H9 (cell line): ENCODE results near the gene PRSS38. TPM values are rescaled to one million over a fixed set of nuclear protein-coding genes. Genes with fewer than 3 reads are reported as not detected.

Experiments
- DNase-seq: peaks from one replicate; pipeline ENCODE4 v3.0.0-alpha.2; 2017
- H2AFZ ChIP-seq: one replicate; pipeline ENCODE4 v1.6.1; 2013; ENCODE audit warnings: mild to moderate bottlenecking, low read length, control low read depth, moderate library complexity
- H2AK5ac ChIP-seq: 2 replicates; pipeline ENCODE4 v1.6.1; 2013; ENCODE audit warnings: low read length, control low read depth, mixed read lengths; ENCODE audit not compliant: insufficient read length
- H2BK120ac ChIP-seq: one replicate; pipeline ENCODE4 v1.6.1; 2013; ENCODE audit warnings: low read depth, mild to moderate bottlenecking, low read length, control low read depth, inconsistent platforms; ENCODE audit not compliant: poor library complexity, severe bottlenecking
- H2BK12ac ChIP-seq: 2 replicates; pipeline ENCODE4 v1.6.1; 2013; ENCODE audit warnings: low read length, control low read depth, mixed read lengths, low read depth; ENCODE audit not compliant: insufficient read length
- H2BK15ac ChIP-seq: 2 replicates; pipeline ENCODE4 v1.6.1; 2013; ENCODE audit warnings: low read depth, low read length, control low read depth
- H2BK20ac ChIP-seq: one replicate; pipeline ENCODE4 v1.6.1; 2013; ENCODE audit warnings: low read depth, mild to moderate bottlenecking, low read length, control low read depth, inconsistent platforms; ENCODE audit not compliant: poor library complexity, severe bottlenecking
- H2BK5ac ChIP-seq: 2 replicates; pipeline ENCODE4 v1.6.1; 2013; ENCODE audit warnings: low read length, control low read depth, mixed read lengths; ENCODE audit not compliant: insufficient read length
- H3K14ac ChIP-seq: 2 replicates; pipeline ENCODE4 v1.6.1; 2013; ENCODE audit warnings: low read length, control low read depth; ENCODE audit not compliant: insufficient read depth
- H3K18ac ChIP-seq: 2 replicates; pipeline ENCODE4 v1.6.1; 2013; ENCODE audit warnings: low read depth, mild to moderate bottlenecking, mixed read lengths, low read length, control low read depth; ENCODE audit not compliant: insufficient read length
- H3K23ac ChIP-seq: 2 replicates; pipeline ENCODE4 v1.6.1; 2013; ENCODE audit warnings: low read length, control low read depth, mixed read lengths, low read depth; ENCODE audit not compliant: insufficient read length
- H3K23me2 ChIP-seq: 2 replicates; pipeline ENCODE4 v1.6.1; 2013; ENCODE audit warnings: low read depth, mild to moderate bottlenecking, mixed read lengths, low read length, control low read depth; ENCODE audit not compliant: insufficient read length, poor library complexity, severe bottlenecking
- H3K27ac ChIP-seq: 2 replicates; pipeline ENCODE4 v1.5.1; 2013; ENCODE audit warnings: low read length, control low read depth, mixed read lengths, low read depth; ENCODE audit not compliant: insufficient read length
- H3K27me3 ChIP-seq: 2 replicates; pipeline ENCODE4 v1.6.1; 2013; ENCODE audit warnings: low read length, control low read depth, inconsistent platforms; ENCODE audit not compliant: insufficient read depth
- H3K4ac ChIP-seq: 2 replicates; pipeline ENCODE4 v1.6.1; 2013; ENCODE audit warnings: low read depth, mild to moderate bottlenecking, control low read depth, inconsistent platforms, low read length, moderate library complexity
- H3K4me1 ChIP-seq: 2 replicates; pipeline ENCODE4 v1.6.1; 2013; ENCODE audit warnings: low read length, control low read depth, inconsistent platforms; ENCODE audit not compliant: insufficient read depth
- H3K4me2 ChIP-seq: 2 replicates; pipeline ENCODE4 v1.6.1; 2013; ENCODE audit warnings: low read length, control low read depth, mixed read lengths; ENCODE audit not compliant: insufficient read length, insufficient read depth
- H3K56ac ChIP-seq: 2 replicates; pipeline ENCODE4 v1.6.1; 2013; ENCODE audit warnings: low read depth, mild to moderate bottlenecking, mixed read lengths, low read length, control low read depth; ENCODE audit not compliant: insufficient read length
- H3K79me1 ChIP-seq: 2 replicates; pipeline ENCODE4 v1.6.1; 2013; ENCODE audit warnings: low read depth, mild to moderate bottlenecking, moderate library complexity, low read length, control low read depth, inconsistent platforms; ENCODE audit not compliant: insufficient read depth, poor library complexity, severe bottlenecking
- H3K79me2 ChIP-seq: 2 replicates; pipeline ENCODE4 v1.6.1; 2013; ENCODE audit warnings: low read length, control low read depth, inconsistent platforms; ENCODE audit not compliant: insufficient read depth
- H3K9ac ChIP-seq: 2 replicates; pipeline ENCODE4 v1.6.1; 2013; ENCODE audit warnings: low read length, control low read depth, mixed read lengths; ENCODE audit not compliant: insufficient read length; ENCODE audit errors: extremely low read depth
- H3K9me3 ChIP-seq: one replicate; pipeline ENCODE4 v1.6.1; 2013; ENCODE audit warnings: low read depth, low read length, inconsistent platforms; ENCODE audit not compliant: control insufficient read depth
- H3T11ph ChIP-seq: one replicate; pipeline ENCODE4 v1.6.1; 2013; ENCODE audit warnings: mild to moderate bottlenecking, low read length, control low read depth, inconsistent platforms
- H4K20me1 ChIP-seq: one replicate; pipeline ENCODE4 v1.6.1; 2013; ENCODE audit not compliant: control insufficient read depth, insufficient read length, insufficient read depth
- H4K5ac ChIP-seq: 2 replicates; pipeline ENCODE4 v1.6.1; 2013; ENCODE audit warnings: low read depth, mild to moderate bottlenecking, mixed read lengths, low read length, control low read depth; ENCODE audit not compliant: insufficient read length
- H4K8ac ChIP-seq: replicated peaks from 2 replicates; pipeline ENCODE4 v1.6.1; 2013; ENCODE audit warnings: low read length, control low read depth, mixed read lengths, low read depth; ENCODE audit not compliant: insufficient read length
- H4K91ac ChIP-seq: 2 replicates; pipeline ENCODE4 v1.6.1; 2013; ENCODE audit warnings: low read depth, mild to moderate bottlenecking, moderate library complexity, mixed read lengths, low read length, control low read depth; ENCODE audit not compliant: insufficient read length
- H3K27ac Mint-ChIP-seq, 3 experiments: 2 replicates in 2 of 3; 3 replicates in 1 of 3; pipeline ENCODE4 v1.8.0; 2020 to 2021; ENCODE audit warnings: mixed read lengths in 3 of 3, mild to moderate bottlenecking in 1 of 3, moderate library complexity in 1 of 3
- H3K27me3 Mint-ChIP-seq: 2 replicates; pipeline ENCODE4 v1.8.0; 2021; ENCODE audit warnings: low read depth, mild to moderate bottlenecking, moderate library complexity, mixed read lengths
- H3K36me3 Mint-ChIP-seq, 3 experiments: 2 replicates in 2 of 3; 3 replicates in 1 of 3; pipeline ENCODE4 v1.8.0; 2020 to 2021; ENCODE audit warnings: low read depth in 3 of 3, mixed read lengths in 3 of 3; ENCODE audit not compliant: insufficient read depth in 1 of 3
- H3K4me1 Mint-ChIP-seq, 2 experiments: 2 replicates each; pipeline ENCODE4 v1.8.0; 2020; ENCODE audit warnings: mixed read lengths in 2 of 2
- H3K4me3 Mint-ChIP-seq, 2 experiments: 2 replicates in 1 of 2; 3 replicates in 1 of 2; pipeline ENCODE4 v1.8.0; 2020 to 2021; ENCODE audit warnings: mild to moderate bottlenecking in 2 of 2, mixed read lengths in 2 of 2, moderate library complexity in 1 of 2
- H3K9me3 Mint-ChIP-seq, 2 experiments: 2 replicates in 1 of 2; 3 replicates in 1 of 2; pipeline ENCODE4 v1.8.0; 2020; ENCODE audit warnings: mild to moderate bottlenecking in 2 of 2, mixed read lengths in 2 of 2, moderate library complexity in 1 of 2
- CTCF ChIP-seq: fragments of 200-600 bp; sonication (generic); conservative IDR thresholded peaks from 3 replicates; pipeline ENCODE4 v1.8.0; 2021; ENCODE audit warnings: antibody characterized with exemption, mild to moderate bottlenecking
- WGBS: extraction: QIAGEN DNeasy Blood & Tissue Kit; methylation state at CpG from one replicate; pipeline ENCODE4 v1.1.7; 2013; ENCODE audit warnings: missing lambda C conversion rate, low lambda C conversion rate, mixed read lengths; ENCODE audit not compliant: insufficient read length; ENCODE audit errors: extremely low coverage; 5-methylcytosine and 5-hydroxymethylcytosine counted together
- total RNA-seq: library from RNA; stranded (reverse); gene quantifications from 2 replicates; pipeline ENCODE4 v1.2.1, GENCODE V29; 2021

Gene PRSS38
- total RNA-seq, 1 experiment from 2014 or later = not detected

GRCh38 chr1:227886503-227886961 lies 71.1 kb downstream of the PRSS38 start:
- peak; percentile 39 for DNase-seq
- Histone ChIP-seq H2AK5ac (no peak overlapping the region), H3T11ph (no peak overlapping the region), H3K23me2 (no peaks in the 10 kb centered on the region), H3K27me3 (no peaks in the 10 kb centered on the region), H3K14ac (no peak overlapping the region), H2BK120ac (no peak overlapping the region), H3K9ac (no peak overlapping the region), H2BK20ac (no peak overlapping the region), H4K5ac (no peak overlapping the region), H3K9me3 (no peaks in the 10 kb centered on the region), H2BK5ac (no peak overlapping the region), H4K91ac (no peak overlapping the region), H2AFZ (no peak overlapping the region), H2BK15ac (no peak overlapping the region), H3K23ac (no peak overlapping the region), H4K20me1 (no peaks in the 10 kb centered on the region), H2BK12ac (no peak overlapping the region), H3K56ac (no peak overlapping the region), H3K18ac (no peak overlapping the region), H3K4ac (no peak overlapping the region), H4K8ac (no peak overlapping the region), H3K79me2 (no peaks in the 10 kb centered on the region), H3K4me1 (no peaks in the 10 kb centered on the region), H3K4me2 (peak overlapping the region; percentile 44), H3K79me1 (no peaks in the 10 kb centered on the region), H3K27ac (no peak overlapping the region)
- TF ChIP-seq CTCF = no peak
- Mint-ChIP-seq H3K9me3 (no peaks in the 10 kb centered on the region), H3K4me1 (peaks cover 3 to 13% of the 10 kb centered on the region in 2 experiments), H3K4me3 (peak overlapping the region in 1 of 2 experiments; percentile 32; a peak in 1 of 5 replicates), H3K36me3 (no peaks in the 10 kb centered on the region; a peak in 2 of 7 replicates), H3K27ac (no peak overlapping the region), H3K27me3 (peaks cover 4% of the 10 kb centered on the region)
- WGBS = no CpG with 5 or more reads among the region's 18 CpGs
